ENCODE data around the gene NDUFB2.
"Not testable (repeated sequence)": the region's sequence is repeated elsewhere in the genome, so short reads cannot be mapped to it uniquely, and the experiment has no call there.

Gene NDUFB2

GRCh38 chr7:140691376-140692045 is 5.0 kb upstream of the NDUFB2 start:
- no peak for DNase-seq (ENCODE audit: low read depth)

- DNase-seq (ENCODE audit: low read depth) = not testable (repeated sequence)
These were observed 2.7 kb upstream of the NDUFB2 start for GRCh38 chr7:140693849-140694248.

GRCh38 chr7:140694592-140694991 is 1.9 kb upstream of the NDUFB2 start:
- DNase-seq (ENCODE audit: low read depth) = no peak

- no peak for DNase-seq (ENCODE audit: low read depth)
These were observed 1.1 kb upstream of the NDUFB2 start for GRCh38 chr7:140695381-140695780.

GRCh38 chr7:140696024-140696679 is 356 bp upstream of the NDUFB2 start:
- peak; percentile 52 for DNase-seq (ENCODE audit: low read depth)

GRCh38 chr7:140697447-140698143 is 1.1 kb downstream of the NDUFB2 start:
- DNase-seq (ENCODE audit: low read depth) = no peak

GRCh38 chr7:140698477-140698876 is 2.0 kb downstream of the NDUFB2 start:
- DNase-seq (ENCODE audit: low read depth) = no peak

GRCh38 chr7:140702774-140703173 is 6.3 kb downstream of the NDUFB2 start:
- DNase-seq (ENCODE audit: low read depth) = no peak

GRCh38 chr7:140704205-140704604 is 7.7 kb downstream of the NDUFB2 start:
- DNase-seq (ENCODE audit: low read depth) = no peak

GRCh38 chr7:140707132-140707531 is 10.6 kb downstream of the NDUFB2 start:
- no peak for DNase-seq (ENCODE audit: low read depth)

- DNase-seq (ENCODE audit: low read depth) = not testable (repeated sequence)
These were observed 12.3 kb downstream of the NDUFB2 start for GRCh38 chr7:140708764-140709163.

- not testable (repeated sequence) for DNase-seq (ENCODE audit: low read depth)
These were observed 15.9 kb downstream of the NDUFB2 start for GRCh38 chr7:140712392-140712791.

- no peak for DNase-seq (ENCODE audit: low read depth)
These were observed 18.0 kb downstream of the NDUFB2 start for GRCh38 chr7:140714331-140715040.

GRCh38 chr7:140719721-140720120 is 23.2 kb downstream of the NDUFB2 start:
- DNase-seq (ENCODE audit: low read depth) = no peak

- DNase-seq (ENCODE audit: low read depth) = no peak
These were observed 25.7 kb downstream of the NDUFB2 start for GRCh38 chr7:140722254-140722653.

- DNase-seq (ENCODE audit: low read depth) = no peak
These were observed 26.5 kb downstream of the NDUFB2 start for GRCh38 chr7:140723006-140723405.

- DNase-seq (ENCODE audit: low read depth) = no peak
These were observed 27.1 kb downstream of the NDUFB2 start for GRCh38 chr7:140723574-140723973.

- no peak for DNase-seq (ENCODE audit: low read depth)
These were observed 28.2 kb downstream of the NDUFB2 start for GRCh38 chr7:140724706-140725105.

GRCh38 chr7:140726281-140726680 is 29.8 kb downstream of the NDUFB2 start:
- no peak for DNase-seq (ENCODE audit: low read depth)

- DNase-seq (ENCODE audit: low read depth) = no peak
These were observed 35.9 kb downstream of the NDUFB2 start for GRCh38 chr7:140732416-140732815.

GRCh38 chr7:140734096-140734495 is 37.6 kb downstream of the NDUFB2 start:
- no peak for DNase-seq (ENCODE audit: low read depth)

- DNase-seq (ENCODE audit: low read depth) = no peak
These were observed 38.2 kb downstream of the NDUFB2 start for GRCh38 chr7:140734729-140735128.

- DNase-seq (ENCODE audit: low read depth) = no peak
These were observed 41.8 kb downstream of the NDUFB2 start for GRCh38 chr7:140738280-140738679.

All from CMK (cell line).